HG02678 (cell line): ENCODE results near the gene RBMS2.
"Not testable (repeated sequence)": the region's sequence is repeated elsewhere in the genome, so short reads cannot be mapped to it uniquely, and the experiment has no call there.

Experiments
- ATAC-seq: cut with Tn5 transposase; IDR thresholded peaks from one replicate; pipeline ENCODE4 v1.9.1; 2021; ENCODE audit warnings: mild to moderate bottlenecking, moderate library complexity; ENCODE audit not compliant: unreplicated experiment

The RBMS2 gene

GRCh38 chr12:56514014-56514318 lies 7.7 kb upstream of the RBMS2 start:
- ATAC-seq = not testable (repeated sequence)

- ATAC-seq = no peak
Observed at GRCh38 chr12:56517854-56518253, 3.8 kb upstream of the RBMS2 start.

GRCh38 chr12:56518570-56518969 lies 3.0 kb upstream of the RBMS2 start:
- no peak for ATAC-seq

GRCh38 chr12:56520048-56520447 lies 1.6 kb upstream of the RBMS2 start:
- ATAC-seq = no peak

- ATAC-seq = no peak
Observed at GRCh38 chr12:56520506-56520905, 1.1 kb upstream of the RBMS2 start.

GRCh38 chr12:56521209-56521589 lies 421 bp upstream of the RBMS2 start:
- no peak for ATAC-seq

GRCh38 chr12:56522411-56523193 lies 982 bp downstream of the RBMS2 start:
- no peak for ATAC-seq

- no peak for ATAC-seq
Observed at GRCh38 chr12:56528846-56529245, 7.2 kb downstream of the RBMS2 start.

- no peak for ATAC-seq
Observed at GRCh38 chr12:56529656-56530055, 8.0 kb downstream of the RBMS2 start.

- ATAC-seq = no peak
Observed at GRCh38 chr12:56530390-56531055, 8.9 kb downstream of the RBMS2 start.

- no peak for ATAC-seq
Observed at GRCh38 chr12:56537546-56537945, 15.9 kb downstream of the RBMS2 start.

- no peak for ATAC-seq
Observed at GRCh38 chr12:56541631-56542030, 20.0 kb downstream of the RBMS2 start.

- no peak for ATAC-seq
Observed at GRCh38 chr12:56542164-56542563, 20.5 kb downstream of the RBMS2 start.

- ATAC-seq = no peak
Observed at GRCh38 chr12:56545023-56545604, 23.5 kb downstream of the RBMS2 start.

- ATAC-seq = no peak
Observed at GRCh38 chr12:56546680-56547079, 25.1 kb downstream of the RBMS2 start.

GRCh38 chr12:56551070-56551469 lies 29.4 kb downstream of the RBMS2 start:
- ATAC-seq = no peak

- ATAC-seq = peak; percentile 81
Observed at GRCh38 chr12:56565510-56566101, 44.0 kb downstream of the RBMS2 start.

- no peak for ATAC-seq
Observed at GRCh38 chr12:56568146-56568545, 46.5 kb downstream of the RBMS2 start.

GRCh38 chr12:56571121-56571520 lies 49.5 kb downstream of the RBMS2 start:
- ATAC-seq = no peak

- ATAC-seq = no peak
Observed at GRCh38 chr12:56572288-56572687, 50.7 kb downstream of the RBMS2 start.

- ATAC-seq = no peak
Observed at GRCh38 chr12:56574210-56574609, 52.6 kb downstream of the RBMS2 start.

- ATAC-seq = not testable (repeated sequence)
Observed at GRCh38 chr12:56577248-56577647, 55.6 kb downstream of the RBMS2 start.
